OCI-LY1 (cell line): ENCODE measurements around the gene NUMA1.

Source experiments
- H2AFZ ChIP-seq: fragments of 200-600 bp; sonication (generic), shearing (Covaris generic); 2 replicates; pipeline ENCODE4 v1.6.0; 2014; ENCODE audit warnings: antibody characterized with exemption, mild to moderate bottlenecking, low read length
- H3F3A ChIP-seq: fragments of 200-600 bp; sonication (generic), shearing (Covaris generic); 2 replicates; pipeline ENCODE4 v1.6.0; 2014; ENCODE audit warnings: mild to moderate bottlenecking, antibody characterized with exemption, low read length, moderate library complexity; ENCODE audit not compliant: insufficient read depth
- H3K27ac ChIP-seq: fragments of 200-600 bp; sonication (generic); 2 replicates; pipeline ENCODE4 v1.5.1; 2014; ENCODE audit warnings: low read length, mixed run types, mild to moderate bottlenecking, low read depth; ENCODE audit not compliant: poor library complexity, severe bottlenecking
- H3K27me3 ChIP-seq: fragments of 200-600 bp; sonication (generic); 2 replicates; pipeline ENCODE4 v1.6.0; 2014; ENCODE audit warnings: antibody characterized with exemption, mild to moderate bottlenecking, low read length, moderate library complexity; ENCODE audit not compliant: insufficient read depth
- H3K36me3 ChIP-seq: fragments of 200-600 bp; sonication (generic); 2 replicates; pipeline ENCODE4 v1.6.1; 2014; ENCODE audit warnings: mild to moderate bottlenecking, antibody characterized with exemption, low read length, moderate library complexity, mixed read lengths; ENCODE audit not compliant: insufficient read depth
- H3K4me1 ChIP-seq: fragments of 200-600 bp; sonication (generic); 2 replicates; pipeline ENCODE4 v1.5.1; 2014; ENCODE audit warnings: mild to moderate bottlenecking, low read length, moderate library complexity; ENCODE audit not compliant: insufficient read depth, severe bottlenecking
- H3K4me2 ChIP-seq: fragments of 200-600 bp; sonication (generic), shearing (Covaris generic); 2 replicates; pipeline ENCODE4 v1.6.1; 2014; ENCODE audit warnings: low read length
- H3K4me3 ChIP-seq: fragments of 200-600 bp; sonication (generic); 2 replicates; pipeline ENCODE4 v1.5.1; 2014; ENCODE audit warnings: low read length, low read depth, mild to moderate bottlenecking, mixed read lengths; ENCODE audit not compliant: poor library complexity, severe bottlenecking
- H3K79me2 ChIP-seq: fragments of 200-600 bp; shearing (Covaris generic); 2 replicates; pipeline ENCODE4 v1.6.1; 2016; ENCODE audit warnings: mixed run types, low read length, mixed read lengths; ENCODE audit not compliant: insufficient read depth
- H3K9ac ChIP-seq: fragments of 200-600 bp; sonication (generic), shearing (Covaris generic); 2 replicates; pipeline ENCODE4 v1.6.1; 2014; ENCODE audit warnings: mild to moderate bottlenecking, low read length, mixed read lengths
- H3K9me2 ChIP-seq: fragments of 200-600 bp; sonication (generic), shearing (Covaris generic); 2 replicates; pipeline ENCODE4 v1.6.1; 2014; ENCODE audit warnings: low read depth, mild to moderate bottlenecking, low read length, mixed read lengths
- H3K9me3 ChIP-seq: fragments of 200-600 bp; shearing (Covaris generic); 2 replicates; pipeline ENCODE4 v1.6.1; 2014; ENCODE audit warnings: low read length, mixed read lengths
- H4K20me1 ChIP-seq: fragments of 200-600 bp; sonication (generic), shearing (Covaris generic); 2 replicates; pipeline ENCODE4 v1.6.0; 2016; ENCODE audit warnings: mild to moderate bottlenecking, low read length; ENCODE audit not compliant: insufficient read depth
- CTCF ChIP-seq: fragments of 200-600 bp; sonication (generic), shearing (Covaris generic); IDR thresholded peaks from 2 replicates; pipeline ENCODE4 v1.5.1; 2017; ENCODE audit warnings: mild to moderate bottlenecking, antibody characterized with exemption, low read length, moderate library complexity, mixed read lengths
- EZH2 ChIP-seq: fragments of 200-600 bp; sonication (generic), shearing (Covaris generic); IDR thresholded peaks from 2 replicates; pipeline ENCODE4 v1.8.0; 2017; ENCODE audit warnings: borderline replicate concordance, mixed run types, mild to moderate bottlenecking, antibody characterized with exemption, low read length, moderate library complexity, mixed read lengths

The NUMA1 gene

GRCh38 chr11:72069787-72070251, 10.5 kb downstream of the NUMA1 start:
- no peaks in the 10 kb centered on the region for H3K9me3 ChIP-seq
- no peak overlapping the region; the same call in 1 of the 2 replicates for H3K9ac ChIP-seq
- H3K27ac ChIP-seq, result peak overlapping the region; percentile 53
- no peaks in the 10 kb centered on the region for H3F3A ChIP-seq
- H3K9me2 ChIP-seq, result no peaks in the 10 kb centered on the region
- H3K79me2 ChIP-seq, result peaks cover 70% of the 10 kb centered on the region
- H4K20me1 ChIP-seq, result no peaks in the 10 kb centered on the region
- H3K27me3 ChIP-seq, result no peaks in the 10 kb centered on the region
- no peak overlapping the region for H3K4me3 ChIP-seq
- TF ChIP-seq CTCF, result no peak
- TF ChIP-seq EZH2, result no peak
- peaks cover 30% of the 10 kb centered on the region; the same call in 1 of the 2 replicates for H3K36me3 ChIP-seq
- no peak overlapping the region for H2AFZ ChIP-seq
- H3K4me2 ChIP-seq, result peak overlapping the region; percentile 27; the same call in 1 of the 2 replicates
- peaks cover 45% of the 10 kb centered on the region for H3K4me1 ChIP-seq

- Histone ChIP-seq H3K9ac (no peak overlapping the region), H4K20me1 (no peaks in the 10 kb centered on the region), H3K4me3 (no peak overlapping the region), H3K79me2 (peaks cover 66% of the 10 kb centered on the region), H3K9me3 (no peaks in the 10 kb centered on the region), H3K36me3 (peaks cover 31% of the 10 kb centered on the region; the same call in 1 of the 2 replicates), H3F3A (no peaks in the 10 kb centered on the region), H2AFZ (no peak overlapping the region), H3K4me1 (peaks cover 45% of the 10 kb centered on the region), H3K9me2 (no peaks in the 10 kb centered on the region), H3K27me3 (no peaks in the 10 kb centered on the region), H3K4me2 (no peak overlapping the region), H3K27ac (peak overlapping the region; percentile 53)
- TF ChIP-seq EZH2 (no peak), CTCF (no peak)
Measured at GRCh38 chr11:72069200-72069599, 11.1 kb downstream of the NUMA1 start.

- Histone ChIP-seq H3K9me3 (no peaks in the 10 kb centered on the region), H3F3A (no peaks in the 10 kb centered on the region), H3K4me2 (no peak overlapping the region), H3K79me2 (peaks cover 58% of the 10 kb centered on the region), H3K27me3 (no peaks in the 10 kb centered on the region), H2AFZ (no peak overlapping the region), H3K9ac (no peak overlapping the region), H3K4me1 (peaks cover 37% of the 10 kb centered on the region), H4K20me1 (no peaks in the 10 kb centered on the region), H3K4me3 (no peak overlapping the region), H3K27ac (no peak overlapping the region), H3K9me2 (no peaks in the 10 kb centered on the region), H3K36me3 (peaks cover 41% of the 10 kb centered on the region)
- TF ChIP-seq EZH2, result no peak
- no peak for TF ChIP-seq CTCF
Measured at GRCh38 chr11:72067676-72068075, 12.7 kb downstream of the NUMA1 start.
